ENCODE results near the gene TRPV4. TPM values are rescaled to one million over a fixed set of nuclear protein-coding genes. Genes with fewer than 3 reads are reported as not detected.

TRPV4 gene
- total and polyA plus RNA-seq, 10 of the 15 experiments (the other 5 are each of a cell fraction or from before 2014, with no cell fraction given), result not detected

DNA sequence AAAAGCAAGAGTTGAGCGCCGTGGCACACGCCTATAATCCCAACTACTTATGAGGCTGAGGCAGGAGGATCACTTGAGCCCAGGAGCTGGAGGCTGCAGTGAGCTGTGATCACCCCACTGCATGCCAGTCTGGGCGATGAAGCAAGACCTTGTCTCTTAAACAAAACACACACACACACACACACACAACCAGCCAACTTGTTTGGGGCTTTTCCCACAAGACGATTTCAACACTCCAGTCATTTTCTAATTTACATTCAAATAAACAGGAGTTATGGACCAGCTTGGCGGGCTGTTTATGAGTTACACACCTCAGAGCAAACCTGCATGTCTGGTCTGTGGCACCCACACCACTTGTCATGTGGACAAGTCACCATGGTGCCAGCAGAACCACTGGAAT is 40.5 kb upstream of the TRPV4 start:
- no peak overlapping the region for H3K9ac ChIP-seq (ENCODE audit: control insufficient read depth, insufficient read depth, low read length)
- H3K4me2 ChIP-seq (ENCODE audit: control insufficient read depth, insufficient read depth), result no peak overlapping the region
- WGBS (ENCODE audit: insufficient coverage, insufficient replicate concordance, low lambda C conversion rate, missing lambda C conversion rate), result 95% methylated on average over 6 of the region's 6 CpGs
- H4K20me1 ChIP-seq (ENCODE audit: control insufficient read depth, insufficient read depth), result 0 out of 2 replicates have a peak, but pooled peaks cover 2% of the 10 kb centered on the region
- POLR2A ChIA-PET, result interaction anchor here (0.7 kb wide), 1 partner anchor 222 kb away, joined by 4 read pairs; no protein-coding TSS in a partner anchor
- intact Hi-C loops (cut with micrococcal nuclease; ENCODE audit: unreplicated experiment), result no loop called here
- no peaks in the 10 kb centered on the region for H3K36me3 ChIP-seq (ENCODE audit: control insufficient read depth in 2 of 2, insufficient read depth in 2 of 2, low read length in 1 of 2)
- DNase-seq (ENCODE audit: low read depth, low spot score) (no peak), FAIRE-seq (no peak), ATAC-seq (no peak)
- H2AFZ ChIP-seq (ENCODE audit: control insufficient read depth, low read depth, low read length), result no peak overlapping the region
- no peak overlapping the region for H3K4me3 ChIP-seq
- no peak for TF ChIP-seq ZSCAN29 (IDR thresholded peaks at IDR 0.05)
- H3K79me2 ChIP-seq (ENCODE audit: control insufficient read depth, insufficient read depth, low read length), result peaks cover 6% of the 10 kb centered on the region
- in situ Hi-C loops (cut with MboI), result no loop called here
- no peaks in the 10 kb centered on the region for H3K27me3 ChIP-seq (replicated peaks in 1 of 2; ENCODE audit: control insufficient read depth in 2 of 2, insufficient read depth in 2 of 2, low read length in 1 of 2)
- H3K4me1 ChIP-seq (ENCODE audit: control insufficient read depth, insufficient read depth, low read length), result peaks cover 22% of the 10 kb centered on the region
- CTCF ChIA-PET, result interaction anchor here (1.3 kb wide), 2 partner anchors 20 to 68 kb away, joined by 4 to 7 read pairs; no protein-coding TSS in a partner anchor
- no peaks in the 10 kb centered on the region for H3K9me3 ChIP-seq (replicated peaks; ENCODE audit: control insufficient read depth, insufficient read depth, low read length)
- RAD21 ChIA-PET (ENCODE audit: unreplicated experiment), result interaction anchor here (0.9 kb wide), 1 partner anchor 26 kb away, joined by 3 read pairs; no protein-coding TSS in a partner anchor
- H3K27ac ChIP-seq (ENCODE audit: control insufficient read depth, insufficient read depth), result no peak overlapping the region
- SMC1A ChIA-PET (ENCODE audit: uncharacterized antibody, unreplicated experiment), result interaction anchor here (1.1 to 6.0 kb wide), 2 partner anchors 14 to 22 kb away, joined by 4 to 47 read pairs; no protein-coding TSS in a partner anchor
- BruUV-seq (replicated peaks), result no TSS peak

DNA sequence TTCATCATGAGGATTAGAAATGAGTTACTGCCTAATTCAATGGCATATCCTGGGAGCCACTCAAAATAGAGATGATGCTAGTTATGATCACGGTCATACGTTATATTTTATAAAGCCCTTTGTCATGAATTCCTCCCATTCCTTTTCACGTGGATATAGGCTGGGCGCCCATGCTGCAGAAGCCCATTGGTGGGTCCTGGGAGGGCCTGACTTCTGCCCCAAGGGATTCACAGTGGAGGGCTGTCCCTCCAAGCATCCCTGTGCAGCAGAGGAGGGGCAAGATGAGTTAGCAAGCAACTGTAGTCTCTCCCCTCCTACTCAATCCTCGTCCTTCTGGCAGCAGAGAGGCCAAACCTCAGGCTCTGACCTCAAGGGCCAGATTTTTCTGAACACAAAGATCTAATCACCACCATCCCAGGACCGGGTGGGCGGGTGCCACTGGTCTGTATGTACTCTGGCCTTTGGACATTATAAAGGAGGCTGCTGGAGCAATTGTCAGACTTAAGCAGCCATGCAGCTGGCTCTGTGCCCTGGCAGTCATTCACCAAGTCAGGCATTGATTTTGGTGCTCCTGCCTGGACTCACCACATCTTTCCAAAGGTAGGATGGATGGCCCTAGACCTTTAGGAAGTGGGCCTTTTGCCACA is 38.6 kb upstream of the TRPV4 start:
- Histone ChIP-seq H3K36me3 (ENCODE audit: control insufficient read depth in 2 of 2, insufficient read depth in 2 of 2, low read length in 1 of 2) (no peaks in the 10 kb centered on the region), H2AFZ (ENCODE audit: control insufficient read depth, low read depth, low read length) (no peak overlapping the region), H3K9me3 (replicated peaks; ENCODE audit: control insufficient read depth, insufficient read depth, low read length) (no peaks in the 10 kb centered on the region), H3K9ac (ENCODE audit: control insufficient read depth, insufficient read depth, low read length) (no peak overlapping the region), H3K27me3 (replicated peaks in 1 of 2; ENCODE audit: control insufficient read depth in 2 of 2, insufficient read depth in 2 of 2, low read length in 1 of 2) (no peaks in the 10 kb centered on the region), H3K4me3 (no peak overlapping the region), H3K27ac (ENCODE audit: control insufficient read depth, insufficient read depth) (no peak overlapping the region), H4K20me1 (ENCODE audit: control insufficient read depth, insufficient read depth) (no peaks in the 10 kb centered on the region), H3K79me2 (ENCODE audit: control insufficient read depth, insufficient read depth, low read length) (peaks cover 2% of the 10 kb centered on the region; the same call in 1 of the 2 replicates), H3K4me1 (ENCODE audit: control insufficient read depth, insufficient read depth, low read length) (peaks cover 23% of the 10 kb centered on the region), H3K4me2 (ENCODE audit: control insufficient read depth, insufficient read depth) (no peak overlapping the region)
- in situ Hi-C loops (cut with MboI) (no loop called here), intact Hi-C loops (cut with micrococcal nuclease; ENCODE audit: unreplicated experiment) (no loop called here)
- ChIA-PET RAD21 (ENCODE audit: unreplicated experiment) (no interaction called here), SMC1A (ENCODE audit: uncharacterized antibody, unreplicated experiment) (interaction anchor here (1.0 kb wide), 2 partner anchors 12 to 48 kb away, joined by 3 read pairs; no protein-coding TSS in a partner anchor), CTCF (interaction anchor here (1.4 kb wide), 1 partner anchor 18 kb away, joined by 8 read pairs; no protein-coding TSS in a partner anchor), POLR2A (interaction anchor here (0.5 to 0.6 kb wide), 2 partner anchors 11 to 1504 kb away, joined by 3 to 4 read pairs; no protein-coding TSS in a partner anchor)
- DNase-seq (ENCODE audit: low read depth, low spot score), result no peak
- no TSS peak for BruUV-seq (replicated peaks)
- no peak for ATAC-seq
- TF ChIP-seq NR2C1 (IDR thresholded peaks at IDR 0.05), result no peak
- no peak for TF ChIP-seq SUPT20H (IDR thresholded peaks at IDR 0.05; ENCODE audit: borderline replicate concordance, control insufficient read depth, low read depth, low read length)
- no peak for TF ChIP-seq GATAD2B (conservative IDR thresholded peaks at IDR 0.05; ENCODE audit: low read depth)
- TF ChIP-seq HCFC1 (IDR thresholded peaks at IDR 0.05; ENCODE audit: low read length), result no peak
- TF ChIP-seq RAD51 (IDR thresholded peaks at IDR 0.05), result no peak
- no peak for TF ChIP-seq SMARCA5 (IDR thresholded peaks at IDR 0.05)
- TF ChIP-seq, protein P1, sequence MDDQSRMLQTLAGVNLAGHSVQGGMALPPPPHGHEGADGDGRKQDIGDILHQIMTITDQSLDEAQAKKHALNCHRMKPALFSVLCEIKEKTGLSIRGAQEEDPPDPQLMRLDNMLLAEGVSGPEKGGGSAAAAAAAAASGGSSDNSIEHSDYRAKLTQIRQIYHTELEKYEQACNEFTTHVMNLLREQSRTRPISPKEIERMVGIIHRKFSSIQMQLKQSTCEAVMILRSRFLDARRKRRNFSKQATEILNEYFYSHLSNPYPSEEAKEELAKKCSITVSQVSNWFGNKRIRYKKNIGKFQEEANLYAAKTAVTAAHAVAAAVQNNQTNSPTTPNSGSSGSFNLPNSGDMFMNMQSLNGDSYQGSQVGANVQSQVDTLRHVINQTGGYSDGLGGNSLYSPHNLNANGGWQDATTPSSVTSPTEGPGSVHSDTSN (IDR thresholded peaks at IDR 0.05; ENCODE audit: insufficient replicate concordance, low read depth, low read length), result no peak
- no peak for TF ChIP-seq ASH2L (IDR thresholded peaks at IDR 0.05; ENCODE audit: borderline replicate concordance, low read depth)
- TF ChIP-seq WRNIP1 (IDR thresholded peaks at IDR 0.05; ENCODE audit: borderline replicate concordance, low read depth, low read length), result no peak
- TF ChIP-seq, protein P2, sequence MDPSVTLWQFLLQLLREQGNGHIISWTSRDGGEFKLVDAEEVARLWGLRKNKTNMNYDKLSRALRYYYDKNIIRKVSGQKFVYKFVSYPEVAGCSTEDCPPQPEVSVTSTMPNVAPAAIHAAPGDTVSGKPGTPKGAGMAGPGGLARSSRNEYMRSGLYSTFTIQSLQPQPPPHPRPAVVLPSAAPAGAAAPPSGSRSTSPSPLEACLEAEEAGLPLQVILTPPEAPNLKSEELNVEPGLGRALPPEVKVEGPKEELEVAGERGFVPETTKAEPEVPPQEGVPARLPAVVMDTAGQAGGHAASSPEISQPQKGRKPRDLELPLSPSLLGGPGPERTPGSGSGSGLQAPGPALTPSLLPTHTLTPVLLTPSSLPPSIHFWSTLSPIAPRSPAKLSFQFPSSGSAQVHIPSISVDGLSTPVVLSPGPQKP (IDR thresholded peaks at IDR 0.05; ENCODE audit: low read depth, low read length), result no peak
- no peak for TF ChIP-seq MTA3 (IDR thresholded peaks at IDR 0.05; ENCODE audit: borderline replicate concordance, low read length)
- WGBS (ENCODE audit: insufficient coverage, insufficient replicate concordance, low lambda C conversion rate, missing lambda C conversion rate), result 89% methylated on average over 7 of the region's 7 CpGs
- no peak for FAIRE-seq

All from GM12878 (cell line).